Endothelial cell of umbilical vein (primary cell): Measurements from ENCODE around the gene RAD51B. TPM values are rescaled to one million over a fixed set of nuclear protein-coding genes. Genes with fewer than 3 reads are reported as not detected.

Source experiments
- BruUV-seq: library from RNA; stranded (reverse); fragments of 400-500 nt; replicated peaks from 2 replicates; lab custom pipeline; 2021; lab: Mats Ljungman, UMichigan
- CTCF ChIA-PET: fragments of 300-600, 350-600 bp; sonication (Branson Sonifier 250); formaldehyde crosslinking; loops from one replicate; lab custom pipeline; 2021; ENCODE audit warnings: antibody characterized with exemption, inconsistent platforms; lab: Charles Lee
- POLR2A ChIA-PET: fragments of 300-600, 350-600 bp; sonication (Branson Sonifier 250); formaldehyde crosslinking; loops from one replicate; lab custom pipeline; 2021; ENCODE audit warnings: antibody characterized with exemption, inconsistent platforms; lab: Charles Lee
- DNase-seq: peaks from one replicate; pipeline ENCODE4 v3.0.0-alpha.2; 2011; ENCODE audit warnings: low read depth, low spot score
- FAIRE-seq: peaks from 2 replicates; lab custom pipeline; 2011; peaks lifted over from hg19 to GRCh38; lab: Jason Lieb, UNC
- H2AFZ ChIP-seq: 2 replicates; pipeline ENCODE4 v1.6.0; 2012; ENCODE audit warnings: low read depth, low read length, control low read depth, inconsistent platforms
- H3K27ac ChIP-seq: 2 replicates; pipeline ENCODE4 v1.5.1; 2011; ENCODE audit warnings: low read depth, mild to moderate bottlenecking, control low read depth, low read length, moderate library complexity; ENCODE audit not compliant: insufficient read depth
- H3K27me3 ChIP-seq, 2 experiments: 2 replicates each; pipeline versions ENCODE4 v1.6.0 to v1.6.1; 2011; ENCODE audit warnings: low read length in 2 of 2, mixed read lengths in 1 of 2; ENCODE audit not compliant: control insufficient read depth in 2 of 2, insufficient read depth in 2 of 2
- H3K36me3 ChIP-seq, 2 experiments: 2 replicates in 1 of 2; 3 replicates in 1 of 2; pipeline ENCODE4 v1.5.1; 2011; ENCODE audit warnings: low read length in 2 of 2, mild to moderate bottlenecking in 1 of 2, moderate library complexity in 1 of 2; ENCODE audit not compliant: control insufficient read depth in 2 of 2, insufficient read depth in 2 of 2; ENCODE audit errors: extremely low read depth in 1 of 2
- H3K4me1 ChIP-seq: 3 replicates; pipeline ENCODE4 v1.5.1; 2011; ENCODE audit warnings: mild to moderate bottlenecking, low read length; ENCODE audit not compliant: control insufficient read depth, insufficient read depth; ENCODE audit errors: extremely low read depth
- H3K4me2 ChIP-seq: 2 replicates; pipeline ENCODE4 v1.6.1; 2011; ENCODE audit warnings: low read length, control low read depth, mixed read lengths; ENCODE audit not compliant: insufficient read depth
- H3K4me3 ChIP-seq, 3 experiments: fragments of 200-600 bp in 1 of 3; sonication (generic), shearing (Covaris generic) in 1 of 3; replicated peaks in 1 of 3; 2 replicates each; pipeline ENCODE4 v1.5.1; 2011 to 2016; ENCODE audit warnings: control low read depth in 3 of 3, low read length in 3 of 3, mild to moderate bottlenecking in 2 of 3, inconsistent platforms in 1 of 3, low read depth in 1 of 3, moderate library complexity in 1 of 3; ENCODE audit not compliant: insufficient read depth in 1 of 3
- H3K79me2 ChIP-seq: 2 replicates; pipeline ENCODE4 v1.6.0; 2012; ENCODE audit warnings: low read length, inconsistent platforms; ENCODE audit not compliant: control insufficient read depth, insufficient read depth
- H3K9ac ChIP-seq: replicated peaks from 2 replicates; pipeline ENCODE3; 2011; ENCODE audit warnings: low read length, control low read depth; ENCODE audit not compliant: insufficient read depth; ENCODE audit errors: extremely low read depth
- H3K9me1 ChIP-seq: replicated peaks from 3 replicates; pipeline ENCODE4 v1.6.0; 2011; ENCODE audit warnings: mild to moderate bottlenecking, low read length; ENCODE audit not compliant: control insufficient read depth, insufficient read depth; ENCODE audit errors: extremely low read depth
- H3K9me3 ChIP-seq: replicated peaks from 2 replicates; pipeline ENCODE4 v1.5.1; 2012; ENCODE audit warnings: low read length, inconsistent platforms; ENCODE audit not compliant: control insufficient read depth, insufficient read depth
- H4K20me1 ChIP-seq: replicated peaks from 2 replicates; pipeline ENCODE3; 2011; ENCODE audit warnings: mild to moderate bottlenecking, low read length; ENCODE audit not compliant: control insufficient read depth, insufficient read depth; ENCODE audit errors: extremely low read depth
- EZH2 ChIP-seq: IDR thresholded peaks from 2 replicates; pipeline ENCODE4 v1.6.1; 2012; ENCODE audit warnings: borderline replicate concordance, low read depth, mild to moderate bottlenecking, moderate library complexity, low read length, inconsistent platforms; ENCODE audit not compliant: severe bottlenecking
- FOS ChIP-seq: IDR thresholded peaks from 2 replicates; pipeline ENCODE4 v1.6.1; 2011; ENCODE audit warnings: mild to moderate bottlenecking, low read length, moderate library complexity, borderline replicate concordance; ENCODE audit not compliant: insufficient read depth
- GATA2 ChIP-seq: IDR thresholded peaks from 2 replicates; pipeline ENCODE4 v1.7.0; 2011; ENCODE audit warnings: low read depth, mild to moderate bottlenecking, moderate library complexity, mixed read lengths, low read length; ENCODE audit not compliant: insufficient read length, insufficient read depth
- JUN ChIP-seq: IDR thresholded peaks from 2 replicates; pipeline ENCODE4 v1.6.1; 2011; ENCODE audit warnings: borderline replicate concordance, low read depth; ENCODE audit not compliant: insufficient read length, insufficient read depth
- MAX ChIP-seq: IDR thresholded peaks from 2 replicates; pipeline ENCODE4 v1.6.1; 2011; ENCODE audit not compliant: insufficient read depth, insufficient read length
- MYC ChIP-seq: IDR thresholded peaks from one replicate; pipeline ENCODE4 v1.6.1; 2011; ENCODE audit warnings: mild to moderate bottlenecking, low read depth, low read length
- POLR2A ChIP-seq: IDR thresholded peaks from 2 replicates; pipeline ENCODE4 v1.6.1; 2012; ENCODE audit warnings: low read depth, mild to moderate bottlenecking, control low read depth, low read length
- POLR2AphosphoS5 ChIP-seq: IDR thresholded peaks from 2 replicates; pipeline ENCODE4 v1.6.1; 2012; ENCODE audit warnings: low read depth, mild to moderate bottlenecking, control low read depth, low read length, moderate library complexity; ENCODE audit not compliant: insufficient read depth
- dilution Hi-C: fragments of 300-500 bp; cut with MboI; formaldehyde crosslinking; loops from one replicate; pipeline ENCODE4 v1.15.0; 2019; ENCODE audit warnings: low sequenced_read_pairs; ENCODE audit not compliant: extremely low pct_ligation_motif_present
- intact Hi-C: fragments of 100-400 bp; cut with micrococcal nuclease; formaldehyde crosslinking; loops from one replicate; pipeline ENCODE4 v1.10.0; 2022
- polyA plus RNA-seq, 4 experiments: library from polyadenylated mRNA; depleted of rRNA in 3 of 4; stranded (reverse) in 3 of 4; unstranded in 1 of 4; fragments of >200 nt; gene quantifications; 2 replicates each; pipeline versions ENCODE4 v1.2.1 to v1.2.3, GENCODE V29; 2011 to 2012; ENCODE audit warnings: missing spikeins in 1 of 4
- total RNA-seq: library from RNA; stranded (reverse); gene quantifications from 2 replicates; pipeline ENCODE4 v1.2.3, GENCODE V29; 2021
- TF ChIP-seq, protein P1 (sequence below), 2 donors: IDR thresholded peaks; 1 replicate in 1 of 2; 2 replicates in 1 of 2; pipeline ENCODE4 v1.5.1; 2011; ENCODE audit warnings: low read length in 2 of 2, mild to moderate bottlenecking in 2 of 2, moderate library complexity in 2 of 2, control low read depth in 1 of 2, inconsistent platforms in 1 of 2, low read depth in 1 of 2; ENCODE audit not compliant: insufficient read depth in 1 of 2; ENCODE audit errors: extremely low read depth in 1 of 2

RAD51B gene
- total and polyA plus RNA-seq, 2 donors (not counting 3 experiments of a cell fraction or from before 2014, with no cell fraction given) = 3.9 to 19.0 TPM

DNA sequence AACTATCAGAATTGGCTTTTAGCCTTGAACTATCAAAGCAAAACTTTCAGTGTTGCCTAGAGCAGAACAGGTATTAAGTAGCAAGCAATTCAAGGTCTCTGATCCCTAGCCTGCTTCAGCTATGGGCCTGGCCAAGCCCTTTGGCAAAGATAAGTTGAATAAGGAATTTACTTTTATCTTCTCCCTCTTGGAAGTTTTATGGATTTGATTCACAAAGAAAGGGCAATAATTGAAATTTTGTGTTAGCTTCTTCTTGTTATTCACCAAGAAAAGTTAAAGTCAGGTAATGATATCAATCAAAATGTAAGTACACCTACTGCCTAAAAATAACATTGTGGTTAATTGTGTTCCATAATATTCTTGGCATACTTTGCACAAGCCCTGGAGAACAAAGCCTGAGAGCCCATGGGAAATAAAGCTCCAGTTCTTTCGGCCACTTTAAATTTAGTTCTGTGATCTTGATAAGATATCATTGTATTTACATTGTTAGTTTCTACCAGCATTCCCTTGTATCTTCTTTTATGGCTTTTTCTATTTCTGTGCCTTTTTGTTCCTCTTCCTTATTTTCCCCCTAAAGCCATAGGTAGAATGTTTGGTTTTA, 158.0 kb downstream of the RAD51B start:
- dilution Hi-C loops = no loop called here
- POLR2A ChIA-PET = no interaction called here

More for the DNA sequence above, 158.0 kb downstream of the RAD51B start:
- no peak overlapping the region for H3K9ac ChIP-seq
- no peaks in the 10 kb centered on the region for H3K9me1 ChIP-seq
- intact Hi-C loops = no loop called here
- no peak overlapping the region for H3K4me2 ChIP-seq
- no peaks in the 10 kb centered on the region for H4K20me1 ChIP-seq
- FAIRE-seq (no peak), DNase-seq (no peak)
- H2AFZ ChIP-seq = no peak overlapping the region
- no peak overlapping the region for H3K27ac ChIP-seq
- no peaks in the 10 kb centered on the region for H3K79me2 ChIP-seq
- TF ChIP-seq POLR2AphosphoS5 (no peak), MYC (no peak), MAX (no peak), POLR2A (no peak), JUN (no peak), FOS (no peak), EZH2 (no peak), GATA2 (no peak)
- TF ChIP-seq, protein P1, sequence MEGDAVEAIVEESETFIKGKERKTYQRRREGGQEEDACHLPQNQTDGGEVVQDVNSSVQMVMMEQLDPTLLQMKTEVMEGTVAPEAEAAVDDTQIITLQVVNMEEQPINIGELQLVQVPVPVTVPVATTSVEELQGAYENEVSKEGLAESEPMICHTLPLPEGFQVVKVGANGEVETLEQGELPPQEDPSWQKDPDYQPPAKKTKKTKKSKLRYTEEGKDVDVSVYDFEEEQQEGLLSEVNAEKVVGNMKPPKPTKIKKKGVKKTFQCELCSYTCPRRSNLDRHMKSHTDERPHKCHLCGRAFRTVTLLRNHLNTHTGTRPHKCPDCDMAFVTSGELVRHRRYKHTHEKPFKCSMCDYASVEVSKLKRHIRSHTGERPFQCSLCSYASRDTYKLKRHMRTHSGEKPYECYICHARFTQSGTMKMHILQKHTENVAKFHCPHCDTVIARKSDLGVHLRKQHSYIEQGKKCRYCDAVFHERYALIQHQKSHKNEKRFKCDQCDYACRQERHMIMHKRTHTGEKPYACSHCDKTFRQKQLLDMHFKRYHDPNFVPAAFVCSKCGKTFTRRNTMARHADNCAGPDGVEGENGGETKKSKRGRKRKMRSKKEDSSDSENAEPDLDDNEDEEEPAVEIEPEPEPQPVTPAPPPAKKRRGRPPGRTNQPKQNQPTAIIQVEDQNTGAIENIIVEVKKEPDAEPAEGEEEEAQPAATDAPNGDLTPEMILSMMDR (IDR thresholded peaks at IDR 0.05; ENCODE audit: extremely low read depth in 1 of 2, insufficient read depth in 1 of 2, low read depth in 1 of 2, low read length in 2 of 2) = no peak
- H3K9me3 ChIP-seq = no peaks in the 10 kb centered on the region
- CTCF ChIA-PET = no interaction called here
- H3K27me3 ChIP-seq = no peaks in the 10 kb centered on the region
- no TSS peak for BruUV-seq
- no peak overlapping the region for H3K4me3 ChIP-seq
- H3K4me1 ChIP-seq = no peaks in the 10 kb centered on the region
- no peaks in the 10 kb centered on the region for H3K36me3 ChIP-seq
